GM15510 (cell line): ENCODE results near the gene CHST3.

Source experiments
- POLR2A ChIP-seq: IDR thresholded peaks from 3 replicates; pipeline ENCODE4 v1.6.1; 2011; ENCODE audit warnings: borderline replicate concordance; ENCODE audit not compliant: insufficient read length; ENCODE audit errors: extremely low read depth

Gene CHST3

GRCh38 chr10:72056113-72056512 is 91.9 kb downstream of the CHST3 start:
- TF ChIP-seq POLR2A, result no peak

DNA sequence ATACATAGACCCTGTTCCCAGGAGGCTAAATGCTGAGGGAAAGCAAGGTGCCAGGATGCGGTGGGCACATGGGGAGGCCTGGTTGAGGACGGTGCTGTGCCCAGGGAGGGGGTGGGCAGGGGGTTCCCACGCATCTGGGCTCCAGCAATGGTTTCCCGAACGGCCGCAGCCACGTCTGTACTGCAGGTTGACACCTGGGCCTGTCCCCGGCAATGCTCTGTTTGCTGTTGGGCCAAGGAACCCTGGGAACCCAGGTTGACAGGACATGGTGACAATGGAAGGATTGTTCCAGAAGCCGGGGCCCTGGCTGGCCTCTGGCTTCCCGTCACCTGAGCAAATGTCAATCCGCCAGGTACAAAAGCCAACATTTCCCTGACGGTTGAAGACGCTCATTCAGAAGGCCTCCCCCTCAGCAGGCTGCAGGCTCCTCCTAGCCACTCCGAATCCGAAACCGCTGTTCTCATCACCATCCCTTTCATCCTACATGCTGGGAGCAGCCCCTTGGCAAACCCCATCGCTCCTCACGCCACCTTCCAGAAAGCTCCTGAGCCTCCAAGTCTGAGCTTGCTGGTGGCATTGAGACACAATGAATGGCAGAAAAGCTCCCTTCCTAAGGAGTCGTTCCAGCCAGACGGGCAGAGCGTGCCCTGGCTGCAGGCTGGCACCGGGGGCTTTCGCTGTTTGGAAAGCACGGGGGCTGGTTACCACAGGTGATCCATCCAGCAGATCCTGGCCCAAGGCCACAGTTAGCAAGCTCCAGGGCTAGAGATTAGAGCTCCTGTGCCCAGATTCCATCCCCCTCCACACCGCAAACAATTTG is 92.9 kb downstream of the CHST3 start:
- TF ChIP-seq POLR2A, result no peak

DNA sequence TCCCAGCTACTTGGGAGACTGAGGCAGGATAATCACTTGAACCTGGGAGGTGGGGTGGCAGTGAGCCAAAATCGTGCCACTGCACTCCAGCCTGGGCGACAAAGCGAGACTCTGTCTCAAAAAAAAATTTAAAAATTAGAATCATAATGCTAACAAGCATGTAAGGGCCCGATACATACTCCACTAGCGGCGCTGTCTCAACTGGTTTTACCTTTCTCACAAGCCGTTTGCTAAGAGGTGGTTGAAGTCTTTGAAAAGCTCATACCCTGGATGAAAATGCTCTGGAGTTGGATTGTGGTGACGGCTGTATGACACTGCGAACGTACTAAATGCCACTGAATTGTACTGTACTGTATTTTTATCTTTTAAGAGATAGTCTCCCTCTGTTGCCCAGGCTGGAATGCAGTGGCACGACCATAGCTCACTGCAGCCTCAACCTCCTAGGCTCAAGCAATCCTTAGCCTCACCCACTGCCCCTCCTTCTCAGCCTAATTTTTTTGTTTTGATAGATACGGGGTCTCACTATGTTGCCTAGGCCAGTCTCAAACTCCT is 94.2 kb downstream of the CHST3 start:
- no peak for TF ChIP-seq POLR2A

GRCh38 chr10:72058989-72059842 is 95.0 kb downstream of the CHST3 start:
- no peak for TF ChIP-seq POLR2A

DNA sequence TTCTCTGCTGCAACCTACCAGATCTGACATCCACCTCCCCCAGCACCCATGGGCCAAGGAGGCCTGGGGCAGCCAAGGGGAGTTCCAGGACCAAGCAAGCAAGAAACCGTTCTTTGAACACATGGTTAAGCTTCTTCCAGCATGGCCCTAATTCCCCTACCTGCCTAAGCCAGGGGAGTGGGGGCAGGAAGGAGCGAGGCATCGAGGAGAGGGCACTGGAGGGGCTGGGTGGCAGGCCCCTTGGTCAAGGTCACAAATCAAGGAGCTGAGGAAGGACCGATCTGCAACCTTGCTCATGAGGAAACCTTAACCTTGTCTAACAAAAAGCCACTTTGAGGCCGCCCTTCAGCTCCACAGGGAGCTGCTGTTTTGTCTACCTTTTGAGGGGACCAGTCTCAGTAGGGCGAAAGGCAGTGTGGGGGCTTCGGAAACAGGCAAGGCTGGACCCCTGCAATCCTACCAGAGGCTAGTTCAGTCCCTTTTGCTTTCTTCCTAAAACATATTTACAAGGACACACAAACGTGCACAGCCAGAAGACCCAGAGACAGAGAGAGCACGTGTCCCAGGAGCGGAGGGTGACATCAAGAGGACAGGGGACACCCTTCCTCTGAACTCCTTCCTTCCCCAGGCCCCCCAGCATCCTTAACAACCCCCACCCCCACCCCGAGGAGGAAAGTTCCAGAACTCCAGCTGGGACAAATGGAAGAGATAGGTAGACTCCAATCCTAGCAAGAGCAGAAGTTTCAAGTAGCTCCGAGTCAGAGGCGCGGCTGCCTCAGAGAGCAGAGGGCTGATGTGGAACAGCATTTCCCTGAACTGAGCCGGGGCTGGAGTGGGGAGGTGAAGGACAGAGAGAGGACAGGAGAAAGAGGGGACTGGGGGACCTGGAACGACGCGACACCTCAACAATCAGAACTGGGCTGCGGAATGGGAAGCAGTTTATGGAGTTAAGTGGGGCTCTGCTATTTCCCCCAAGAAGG is 95.9 kb downstream of the CHST3 start:
- no peak for TF ChIP-seq POLR2A

DNA sequence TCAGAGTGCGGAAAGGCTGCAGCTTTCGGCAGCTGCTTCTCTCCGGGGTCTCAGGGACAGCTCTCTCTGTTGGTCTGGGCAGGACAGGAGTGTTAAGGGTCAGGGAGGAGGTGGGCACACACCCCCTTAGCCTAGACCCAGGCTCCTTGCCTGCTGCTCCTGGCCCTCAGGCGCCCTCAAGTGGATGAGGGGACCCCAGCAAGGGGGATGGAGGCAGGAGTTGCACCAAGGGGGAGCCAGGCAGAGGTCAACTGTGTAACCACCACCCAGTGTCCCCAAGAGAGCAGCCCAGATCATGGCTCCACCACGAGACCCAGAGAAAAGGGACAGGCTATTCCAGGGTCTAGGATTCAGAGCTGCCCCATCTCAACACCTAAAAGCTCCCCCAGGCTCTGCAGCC is 97.3 kb downstream of the CHST3 start:
- no peak for TF ChIP-seq POLR2A

GRCh38 chr10:72061930-72062329 is 97.7 kb downstream of the CHST3 start:
- no peak for TF ChIP-seq POLR2A

- TF ChIP-seq POLR2A, result no peak
Observed at GRCh38 chr10:72062382-72062781, 98.2 kb downstream of the CHST3 start.
